NT2/D1 (cell line): ENCODE data around the gene GFER.
"Not testable (repeated sequence)": the region's sequence is repeated elsewhere in the genome, so short reads cannot be mapped to it uniquely, and the experiment has no call there.

Experiments
- DNase-seq: peaks from one replicate; pipeline ENCODE4 v3.0.0-alpha.2; 2011; ENCODE audit warnings: low read depth, low spot score
- H3K27me3 ChIP-seq: 2 replicates; pipeline ENCODE4 v1.6.0; 2011; ENCODE audit warnings: mild to moderate bottlenecking; ENCODE audit not compliant: insufficient read length, insufficient read depth
- H3K36me3 ChIP-seq: 2 replicates; pipeline ENCODE4 v1.6.1; 2011; ENCODE audit warnings: mild to moderate bottlenecking, low read length, mixed read lengths; ENCODE audit not compliant: insufficient read depth, insufficient read length
- H3K4me1 ChIP-seq: 2 replicates; pipeline ENCODE4 v1.5.1; 2011; ENCODE audit not compliant: insufficient read depth, insufficient read length
- H3K4me3 ChIP-seq: 2 replicates; pipeline ENCODE4 v1.5.1; 2011; ENCODE audit warnings: low read depth; ENCODE audit not compliant: insufficient read length
- H3K9ac ChIP-seq: 2 replicates; pipeline ENCODE4 v1.6.0; 2011; ENCODE audit warnings: low read depth; ENCODE audit not compliant: insufficient read length
- H3K9me3 ChIP-seq: 2 replicates; pipeline ENCODE4 v1.5.1; 2011; ENCODE audit warnings: mild to moderate bottlenecking, low read length; ENCODE audit not compliant: insufficient read depth
- SUZ12 ChIP-seq: IDR thresholded peaks from 2 replicates; pipeline ENCODE4 v1.6.1; 2011; ENCODE audit not compliant: insufficient read length, insufficient read depth; ENCODE audit errors: extremely low read depth
- YY1 ChIP-seq: IDR thresholded peaks from 2 replicates; pipeline ENCODE4 v1.6.1; 2011; ENCODE audit not compliant: insufficient read length, insufficient read depth
- ZNF274 ChIP-seq: IDR thresholded peaks from 2 replicates; pipeline ENCODE4 v1.6.1; 2011; ENCODE audit warnings: mild to moderate bottlenecking, low read depth, low read length

The GFER gene

DNA sequence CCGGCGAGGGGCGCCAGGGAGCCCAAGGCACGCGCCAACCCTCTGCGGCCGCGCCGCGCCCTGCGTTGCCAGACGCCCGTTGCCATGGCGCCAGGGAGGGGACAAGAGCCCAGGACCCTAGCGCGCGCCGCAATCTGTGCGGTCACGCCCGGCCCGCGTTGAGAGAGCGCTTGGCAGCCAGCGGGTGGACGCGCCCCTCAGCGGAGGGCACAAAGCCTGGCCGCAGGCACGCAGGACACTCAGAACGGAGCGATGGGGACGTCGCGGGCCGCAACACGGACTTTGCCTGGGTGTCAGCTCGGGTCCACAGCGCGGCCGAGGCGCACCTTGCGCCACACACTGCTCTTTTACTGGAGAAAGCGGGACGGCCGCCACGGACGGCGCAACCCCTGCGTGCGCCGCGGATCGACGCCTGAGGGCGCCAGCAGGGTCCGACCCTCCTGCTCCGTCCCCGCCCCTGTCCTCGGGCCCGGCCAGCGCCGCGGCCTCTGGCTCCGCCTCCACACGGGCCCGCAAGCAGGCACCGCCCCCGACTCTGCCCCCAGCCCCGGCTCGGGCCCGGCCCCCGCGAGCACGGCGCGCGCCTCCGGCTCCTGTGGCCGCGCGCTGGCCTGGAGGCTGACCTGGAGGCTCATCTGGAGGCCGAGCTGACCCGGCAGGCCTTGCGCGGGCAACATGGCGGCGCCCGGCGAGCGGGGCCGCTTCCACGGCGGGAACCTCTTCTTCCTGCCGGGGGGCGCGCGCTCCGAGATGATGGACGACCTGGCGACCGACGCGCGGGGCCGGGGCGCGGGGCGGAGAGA, at the start of gene GFER:
TSS of gene GFER (plus strand) at position 650 of the 803 bp plus-strand sequence. CDS start at position 676, 26 bp downstream.
- peak; percentile 92 for DNase-seq
- Histone ChIP-seq H3K36me3 (peaks cover 47% of the 10 kb centered on the region), H3K9ac (peak within 1 kb of the TSS; percentile 97), H3K9me3 (no peaks in the 10 kb centered on the region), H3K4me3 (peak within 1 kb of the TSS; percentile 89), H3K27me3 (peaks cover 3% of the 10 kb centered on the region), H3K4me1 (peaks cover 33% of the 10 kb centered on the region)
- TF ChIP-seq ZNF274 (no peak), YY1 (peak; percentile 90)

DNA sequence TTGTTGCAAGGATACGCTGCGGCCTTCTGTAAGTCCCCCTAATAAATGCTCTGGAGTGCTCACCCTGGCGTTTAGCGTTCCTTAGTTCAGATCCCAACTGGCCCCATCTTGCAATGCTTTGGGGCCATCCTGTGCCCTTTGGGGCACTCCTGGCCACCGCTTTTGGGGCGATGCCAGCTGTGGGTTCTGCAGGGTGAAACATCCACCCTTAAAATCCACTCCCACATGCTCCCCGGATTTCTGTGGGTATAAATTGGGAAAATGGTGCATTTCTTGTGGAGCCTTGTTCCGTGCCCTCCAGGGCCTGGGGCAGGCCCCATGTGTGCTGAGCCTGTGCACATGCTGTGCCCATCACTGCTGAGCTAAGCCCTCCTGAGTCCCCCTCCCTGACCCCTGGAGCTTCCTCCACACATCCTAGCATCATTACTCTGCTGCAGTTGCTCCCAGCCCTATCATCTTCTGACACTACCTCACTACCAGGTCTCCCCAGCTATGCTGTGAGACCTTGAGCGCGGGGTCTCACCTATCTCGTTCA, 47.0 kb upstream of the GFER start:
- H3K36me3 ChIP-seq: peaks cover 40% of the 10 kb centered on the region
- H3K9ac ChIP-seq: no peak overlapping the region
- H3K27me3 ChIP-seq: no peaks in the 10 kb centered on the region
- TF ChIP-seq SUZ12 (no peak), YY1 (no peak), ZNF274 (no peak)
- no peaks in the 10 kb centered on the region for H3K9me3 ChIP-seq
- DNase-seq: no peak
- H3K4me3 ChIP-seq: no peak overlapping the region
- H3K4me1 ChIP-seq: peaks cover 35% of the 10 kb centered on the region

DNA sequence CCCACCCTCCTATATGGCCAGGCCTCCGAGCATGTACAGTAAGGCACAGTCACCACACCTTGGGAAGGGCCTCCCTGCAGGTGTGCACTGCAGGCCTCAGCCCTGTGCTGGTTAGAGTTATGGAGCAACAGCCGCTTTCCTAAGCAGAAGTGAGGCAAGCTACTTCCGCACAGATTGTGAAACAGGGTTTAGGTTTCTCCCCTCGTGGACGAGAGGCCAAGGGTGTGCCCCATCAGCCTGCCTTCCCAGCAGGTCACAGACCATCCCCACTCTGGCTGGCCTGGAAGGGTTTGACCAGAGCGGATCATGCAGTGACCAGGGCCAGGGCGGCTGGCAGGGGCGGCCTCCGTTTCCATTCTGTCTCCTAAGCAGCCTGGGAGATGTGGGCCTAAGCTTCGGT, 45.7 kb upstream of the GFER start:
- no peak overlapping the region for H3K9ac ChIP-seq
- no peak for TF ChIP-seq ZNF274
- TF ChIP-seq YY1: no peak
- TF ChIP-seq SUZ12: no peak
- peaks cover 29% of the 10 kb centered on the region for H3K4me1 ChIP-seq
- H3K4me3 ChIP-seq: no peak overlapping the region
- no peak for DNase-seq
- no peaks in the 10 kb centered on the region for H3K9me3 ChIP-seq
- H3K36me3 ChIP-seq: peaks cover 40% of the 10 kb centered on the region
- no peaks in the 10 kb centered on the region for H3K27me3 ChIP-seq

DNA sequence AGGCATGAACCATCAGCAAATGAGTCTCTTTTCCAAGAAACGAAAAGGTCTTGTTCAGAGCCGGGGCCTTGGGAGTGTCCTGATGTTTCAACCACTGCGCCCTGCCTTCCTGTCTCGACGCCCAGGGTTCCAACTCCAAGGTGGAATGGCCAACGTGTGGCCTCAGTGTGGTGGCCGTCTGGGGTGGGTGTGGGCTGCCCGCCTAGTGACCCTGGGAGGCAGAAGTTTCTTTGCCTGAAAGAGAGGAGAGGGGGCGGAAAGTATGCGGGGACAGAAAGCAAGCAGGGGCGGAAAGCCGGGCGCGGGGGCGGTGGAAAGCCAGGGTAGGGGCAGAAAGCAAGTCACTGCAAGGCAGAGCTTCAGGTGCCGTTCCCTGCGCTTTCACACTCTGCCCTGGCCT, 45.1 kb upstream of the GFER start:
- Histone ChIP-seq H3K9me3 (no peaks in the 10 kb centered on the region), H3K36me3 (peaks cover 40% of the 10 kb centered on the region), H3K9ac (no peak overlapping the region), H3K4me3 (no peak overlapping the region), H3K4me1 (peaks cover 27% of the 10 kb centered on the region), H3K27me3 (no peaks in the 10 kb centered on the region)
- TF ChIP-seq SUZ12: no peak
- no peak for DNase-seq

DNA sequence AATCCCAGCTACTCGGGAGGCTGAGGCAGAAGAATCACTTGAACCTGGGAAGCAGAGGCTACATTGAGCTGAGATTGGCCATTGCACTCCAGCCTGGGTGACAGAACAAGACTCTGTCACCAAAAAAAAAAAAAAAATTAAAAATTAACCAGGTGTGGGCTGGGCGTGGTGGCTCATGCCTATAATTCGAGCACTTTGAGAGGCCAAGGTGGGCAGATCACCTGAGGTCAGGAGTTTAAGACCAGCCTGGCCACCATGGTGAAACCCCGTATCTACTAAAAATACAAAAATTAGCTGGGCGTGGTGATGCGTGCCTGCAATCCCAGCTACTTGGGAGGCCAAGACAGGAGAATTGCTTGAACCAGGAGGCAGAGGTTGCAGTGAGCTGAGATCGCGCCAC, 44.2 kb upstream of the GFER start:
- H3K4me3 ChIP-seq, H3K27me3 ChIP-seq, H3K9me3 ChIP-seq, DNase-seq, H3K9ac ChIP-seq: not testable (repeated sequence)
- Histone ChIP-seq H3K4me1 (peaks cover 29% of the 10 kb centered on the region), H3K36me3 (peaks cover 40% of the 10 kb centered on the region)

DNA sequence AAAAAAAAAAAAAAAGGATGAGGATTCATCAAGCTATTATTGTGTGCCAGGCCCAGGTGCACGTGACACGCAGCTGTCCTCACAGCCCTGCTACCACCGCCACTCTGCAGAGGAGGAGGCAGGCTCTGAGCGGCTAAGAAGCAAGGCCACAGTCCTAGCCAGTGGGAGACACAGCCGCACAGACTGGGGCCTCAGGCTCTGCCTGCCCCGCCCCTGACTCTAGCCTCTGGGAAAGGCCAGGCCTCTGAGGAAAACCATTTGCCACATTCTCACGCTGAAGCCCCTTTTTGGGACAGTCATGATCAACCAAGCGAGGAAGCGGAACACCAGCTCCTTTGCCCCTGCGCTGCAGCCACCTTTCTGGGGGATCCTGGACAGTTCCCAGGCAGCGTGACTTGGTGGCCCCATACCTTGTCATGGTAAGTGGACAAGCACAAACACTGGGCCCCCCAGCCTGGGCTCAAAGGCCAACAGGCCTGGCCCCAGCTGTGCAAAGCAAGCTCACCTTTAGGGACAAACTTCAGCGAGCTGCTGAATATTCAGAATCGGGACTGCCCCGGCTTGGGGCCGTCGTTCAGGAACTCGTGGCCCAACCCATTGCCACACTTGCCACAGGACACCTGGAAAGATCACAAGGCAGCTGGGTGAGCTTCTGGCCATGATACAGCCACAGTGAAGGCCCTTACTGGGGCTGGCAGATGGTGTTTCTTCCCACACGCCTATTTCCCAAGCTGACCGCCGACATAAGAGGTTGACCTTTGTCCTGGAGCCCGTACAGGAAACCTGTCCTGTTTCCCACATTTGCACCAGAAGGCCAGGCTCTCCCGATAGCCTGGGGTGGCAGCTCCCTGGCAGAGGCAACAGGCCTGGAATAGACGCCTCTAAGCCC, 43.5 kb upstream of the GFER start:
- no peaks in the 10 kb centered on the region for H3K27me3 ChIP-seq
- no peaks in the 10 kb centered on the region for H3K9me3 ChIP-seq
- peaks cover 40% of the 10 kb centered on the region for H3K36me3 ChIP-seq
- peak overlapping the region; percentile 93 for H3K9ac ChIP-seq
- H3K4me1 ChIP-seq: peaks cover 27% of the 10 kb centered on the region
- no peak for DNase-seq
- H3K4me3 ChIP-seq: no peak overlapping the region
- no peak for TF ChIP-seq SUZ12

DNA sequence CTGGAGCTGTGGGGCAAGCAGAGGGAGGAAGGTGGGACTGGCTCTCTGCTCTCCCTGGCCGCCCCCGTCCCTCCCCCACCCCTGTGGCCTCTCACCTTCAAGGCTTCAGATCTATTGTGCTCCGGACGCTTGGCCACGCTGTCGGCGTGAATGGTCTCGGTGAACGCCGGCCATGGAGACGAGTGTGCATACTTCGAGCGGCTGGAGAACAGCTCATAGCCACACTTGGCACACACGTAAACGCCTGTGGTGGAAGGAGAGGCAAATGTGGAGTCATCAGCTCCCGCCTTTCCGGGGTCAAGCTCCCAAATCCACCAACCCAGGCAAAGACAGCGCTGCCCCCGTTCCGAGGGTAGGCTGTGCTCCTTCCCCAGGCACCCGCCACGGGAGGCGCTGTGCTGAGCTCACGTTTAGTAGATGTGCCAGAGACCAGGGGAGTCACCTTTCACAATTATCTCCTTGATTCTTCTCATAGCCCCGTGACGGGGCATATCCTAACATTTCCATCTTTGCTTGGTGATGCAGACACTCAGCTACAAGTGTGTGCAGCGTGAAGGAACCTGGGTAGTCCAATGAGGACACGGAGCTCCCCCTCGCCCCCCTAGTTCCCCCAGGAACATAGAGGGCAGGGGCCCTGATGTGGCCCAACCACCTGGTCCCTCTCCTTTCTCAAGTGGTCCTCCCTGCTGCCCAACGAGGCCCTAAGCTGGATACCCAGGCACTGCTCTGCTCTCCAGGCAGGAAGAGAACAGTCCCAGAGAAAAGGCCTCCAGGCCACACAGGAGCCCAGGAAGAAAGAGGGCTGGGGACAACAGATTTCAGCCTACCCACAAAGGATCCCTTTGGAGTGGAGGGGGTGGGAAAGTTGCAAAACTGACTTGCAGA, 42.6 kb upstream of the GFER start:
- peaks cover 40% of the 10 kb centered on the region for H3K36me3 ChIP-seq
- H3K9ac ChIP-seq: peak overlapping the region; percentile 93
- no peaks in the 10 kb centered on the region for H3K27me3 ChIP-seq
- no peaks in the 10 kb centered on the region for H3K9me3 ChIP-seq
- H3K4me3 ChIP-seq: peak overlapping the region; percentile 85
- TF ChIP-seq YY1: no peak
- TF ChIP-seq ZNF274: no peak
- no peak for TF ChIP-seq SUZ12
- peaks cover 28% of the 10 kb centered on the region for H3K4me1 ChIP-seq
- DNase-seq: no peak
